HG03196 (cell line): Measurements from ENCODE around the gene TMEM37.
"Not testable (repeated sequence)": the region's sequence is repeated elsewhere in the genome, so short reads cannot be mapped to it uniquely, and the experiment has no call there.

Source experiments
- ATAC-seq: cut with Tn5 transposase; IDR thresholded peaks from one replicate; pipeline ENCODE4 v1.9.1; 2021; ENCODE audit not compliant: unreplicated experiment

Gene TMEM37

GRCh38 chr2:119431155-119431975 is at the start of gene TMEM37:
TMEM37 (plus strand) TSS chr2:119431854; CDS start chr2:119431904, 50 bp downstream.
- peak; percentile 63 for ATAC-seq

- ATAC-seq, result no peak
Measured at GRCh38 chr2:119383410-119384140, 48.1 kb upstream of the TMEM37 start.

GRCh38 chr2:119384971-119385370 is 46.7 kb upstream of the TMEM37 start:
- ATAC-seq, result no peak

- no peak for ATAC-seq
Measured at GRCh38 chr2:119385466-119385865, 46.2 kb upstream of the TMEM37 start.

- peak; percentile 66 for ATAC-seq
Measured at GRCh38 chr2:119387381-119388129, 44.1 kb upstream of the TMEM37 start.

GRCh38 chr2:119389615-119390306 is 41.9 kb upstream of the TMEM37 start:
- ATAC-seq, result no peak

GRCh38 chr2:119393971-119394748 is 37.5 kb upstream of the TMEM37 start:
- no peak for ATAC-seq

- ATAC-seq, result no peak
Measured at GRCh38 chr2:119397196-119397595, 34.5 kb upstream of the TMEM37 start.

- no peak for ATAC-seq
Measured at GRCh38 chr2:119402106-119402505, 29.5 kb upstream of the TMEM37 start.

GRCh38 chr2:119402645-119403560 is 28.8 kb upstream of the TMEM37 start:
- no peak for ATAC-seq

GRCh38 chr2:119403618-119404017 is 28.0 kb upstream of the TMEM37 start:
- not testable (repeated sequence) for ATAC-seq

GRCh38 chr2:119405151-119405550 is 26.5 kb upstream of the TMEM37 start:
- no peak for ATAC-seq

GRCh38 chr2:119407430-119408220 is 24.0 kb upstream of the TMEM37 start:
- peak; percentile 51 for ATAC-seq

- no peak for ATAC-seq
Measured at GRCh38 chr2:119408221-119408619, 23.4 kb upstream of the TMEM37 start.

- ATAC-seq, result no peak
Measured at GRCh38 chr2:119409506-119409905, 22.1 kb upstream of the TMEM37 start.

- ATAC-seq, result no peak
Measured at GRCh38 chr2:119414894-119415293, 16.8 kb upstream of the TMEM37 start.

GRCh38 chr2:119415630-119416029 is 16.0 kb upstream of the TMEM37 start:
- no peak for ATAC-seq

- ATAC-seq, result no peak
Measured at GRCh38 chr2:119416299-119416923, 15.2 kb upstream of the TMEM37 start.
